Hematopoietic multipotent progenitor cell treated with erythropoietin and hydrocortisone succinate and interleukin-3 and kit ligand, for 17 days (in vitro differentiated cells): Measurements from ENCODE around the gene STAC2.
"Not testable (repeated sequence)": the region's sequence is repeated elsewhere in the genome, so short reads cannot be mapped to it uniquely, and the experiment has no call there.

Source experiments
- DNase-seq: peaks from one replicate; pipeline ENCODE4 v3.0.0-alpha.2; 2015; ENCODE audit warnings: low spot score

STAC2 gene

GRCh38 chr17:39225308-39225958 lies at the start of gene STAC2:
Gene STAC2, minus strand, starts transcription at chr17:39225945. Its CDS starts 443 bp downstream, at chr17:39225502.
- no peak for DNase-seq

DNA sequence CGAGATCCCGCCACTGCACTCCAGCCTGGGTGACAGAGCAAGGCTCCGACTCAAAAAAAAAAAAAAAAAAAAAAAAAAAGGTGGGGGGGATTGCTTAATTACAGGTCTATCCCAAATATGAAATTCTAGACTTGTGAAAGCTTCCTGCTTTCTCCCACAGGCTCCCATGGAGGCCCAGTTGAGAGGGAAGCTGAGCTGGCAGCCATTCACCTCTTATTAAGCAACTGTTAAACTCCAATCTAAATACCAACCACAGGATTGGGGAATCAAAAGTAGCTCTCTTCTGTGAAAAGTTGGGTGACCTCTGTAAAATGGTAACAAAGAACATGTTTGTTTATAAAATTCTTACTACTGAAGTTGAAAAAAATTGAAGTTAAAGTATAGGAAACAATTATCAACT lies 45.8 kb upstream of the STAC2 start:
- no peak for DNase-seq

DNA sequence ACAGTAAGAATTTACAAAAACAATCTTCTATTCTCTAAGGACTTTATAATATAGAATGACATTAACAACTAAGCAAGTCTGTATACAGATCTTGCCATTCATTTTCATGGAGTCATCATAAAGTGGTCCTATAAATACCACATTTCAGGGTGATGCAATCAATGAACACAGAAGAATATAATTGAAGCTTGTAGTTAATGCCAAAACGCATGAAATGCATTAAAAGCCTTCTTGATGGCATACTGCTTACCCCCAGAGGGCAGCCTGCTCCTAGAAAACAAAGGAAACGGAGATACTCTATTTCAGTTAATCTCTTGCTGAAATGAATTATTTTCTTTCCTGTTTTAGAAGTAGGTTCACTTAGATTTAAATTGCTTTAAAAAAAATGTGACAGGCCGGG lies 45.2 kb upstream of the STAC2 start:
- DNase-seq: no peak

GRCh38 chr17:39264119-39264518 lies 38.4 kb upstream of the STAC2 start:
- DNase-seq: no peak

- DNase-seq: no peak
Observed at GRCh38 chr17:39261286-39261685, 35.5 kb upstream of the STAC2 start.

GRCh38 chr17:39252788-39253460 lies 27.2 kb upstream of the STAC2 start:
- DNase-seq: no peak

DNA sequence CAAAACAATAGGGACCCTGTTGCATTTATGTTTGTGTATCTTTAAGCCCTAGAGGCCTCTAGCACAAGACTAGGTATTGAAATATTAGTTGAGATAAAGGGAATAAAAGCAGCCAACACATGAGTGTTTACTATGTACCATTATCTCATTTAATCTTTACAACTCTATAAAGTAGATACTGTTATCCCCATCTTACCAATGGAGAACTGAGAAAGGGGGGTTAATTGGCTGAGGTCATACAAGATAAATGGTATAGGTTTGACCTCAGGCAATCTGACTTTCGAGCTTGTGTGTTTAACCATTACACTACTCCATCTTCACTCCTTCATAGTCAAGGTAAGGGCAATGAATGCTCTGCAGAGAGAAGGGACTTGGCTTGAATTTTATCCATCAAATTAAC lies 26.3 kb upstream of the STAC2 start:
- DNase-seq: no peak

DNA sequence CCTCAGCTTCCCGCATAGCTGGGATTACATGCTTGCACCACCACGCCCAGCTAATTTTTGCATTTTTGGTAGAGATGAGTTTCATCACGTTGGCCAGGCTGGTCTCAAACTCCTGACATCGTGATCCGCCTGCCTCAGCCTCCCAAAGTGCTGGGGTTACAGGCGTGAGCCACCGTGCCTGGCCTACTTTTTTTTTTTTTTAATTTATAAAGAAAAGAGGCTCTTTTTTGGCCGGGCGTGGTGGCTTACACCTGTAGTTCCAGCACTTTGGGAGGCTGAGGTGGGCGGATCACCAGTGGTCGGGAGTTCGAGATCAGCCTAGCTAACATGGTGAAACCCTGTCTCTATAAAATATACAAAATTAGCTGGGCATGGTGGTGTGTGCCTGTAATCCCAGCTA lies 24.3 kb upstream of the STAC2 start:
- not testable (repeated sequence) for DNase-seq

GRCh38 chr17:39246274-39246673 lies 20.5 kb upstream of the STAC2 start:
- DNase-seq: no peak

DNA sequence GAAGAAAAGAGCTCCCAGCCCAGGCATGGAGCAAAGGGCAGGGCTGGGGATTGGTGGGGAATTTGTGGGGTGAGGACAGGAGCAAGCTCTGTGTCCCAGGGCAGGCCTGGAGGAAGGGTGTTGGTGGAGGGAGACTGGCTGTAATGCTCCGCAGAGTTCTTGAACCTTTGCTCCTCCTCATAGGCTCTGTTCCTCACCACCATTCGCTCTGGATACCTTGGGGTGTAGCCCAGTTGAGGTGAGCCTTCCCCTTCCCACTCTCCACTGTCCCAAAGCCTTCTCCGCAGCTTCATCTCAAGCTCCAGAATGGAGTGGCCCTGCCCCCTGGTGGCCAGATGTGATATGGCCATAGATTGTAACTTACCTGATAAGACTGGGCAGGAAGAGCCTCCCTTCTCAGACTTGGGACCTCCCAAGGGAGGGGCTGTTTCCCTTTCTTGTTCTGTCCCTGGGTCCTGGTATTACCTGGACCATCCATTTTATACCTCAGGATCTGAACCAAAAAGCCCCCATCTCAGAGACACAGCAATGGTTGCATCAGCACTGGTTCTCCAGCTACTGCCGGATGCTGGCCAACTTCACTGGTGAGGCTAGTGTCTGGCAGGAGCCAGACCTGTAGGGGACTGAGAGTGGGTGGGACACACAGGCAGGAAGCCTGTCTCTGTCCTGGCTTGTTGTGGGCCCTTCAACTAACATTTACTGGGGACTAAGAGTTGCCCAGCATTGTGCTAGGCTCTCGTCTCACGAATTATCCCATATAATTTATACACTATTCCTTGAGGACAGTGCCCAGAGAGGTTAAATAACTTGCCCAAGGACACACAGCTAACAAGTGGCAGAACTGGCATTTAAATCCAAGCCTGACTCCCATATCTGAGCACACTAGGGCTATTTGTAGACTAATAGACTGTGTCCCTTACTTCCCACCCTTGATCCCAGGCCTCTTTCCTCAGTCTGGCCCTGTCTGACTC lies 19.1 kb upstream of the STAC2 start:
- DNase-seq: peak; percentile 87

- DNase-seq: no peak
Observed at GRCh38 chr17:39244016-39244599, 18.4 kb upstream of the STAC2 start.

DNA sequence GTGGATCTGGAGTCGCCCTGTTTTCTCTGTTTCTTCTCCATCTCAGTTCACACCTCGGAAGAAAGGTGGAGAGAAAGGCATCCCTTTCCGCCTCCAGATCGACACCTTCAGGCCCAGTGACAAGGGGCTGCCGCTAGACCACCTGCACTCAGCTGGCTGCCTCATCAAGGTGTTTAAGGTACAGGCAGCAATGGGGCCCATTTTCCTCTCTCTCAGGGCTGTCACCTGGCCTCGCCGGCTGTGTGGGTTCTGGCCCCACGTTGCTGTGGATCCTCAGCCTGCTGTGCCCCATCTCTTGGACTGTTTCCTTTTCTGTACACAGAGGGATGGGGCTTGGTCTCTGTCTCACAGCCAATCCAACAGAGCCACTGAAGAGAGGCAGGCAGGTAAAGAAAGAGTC lies 17.4 kb upstream of the STAC2 start:
- DNase-seq: no peak

DNA sequence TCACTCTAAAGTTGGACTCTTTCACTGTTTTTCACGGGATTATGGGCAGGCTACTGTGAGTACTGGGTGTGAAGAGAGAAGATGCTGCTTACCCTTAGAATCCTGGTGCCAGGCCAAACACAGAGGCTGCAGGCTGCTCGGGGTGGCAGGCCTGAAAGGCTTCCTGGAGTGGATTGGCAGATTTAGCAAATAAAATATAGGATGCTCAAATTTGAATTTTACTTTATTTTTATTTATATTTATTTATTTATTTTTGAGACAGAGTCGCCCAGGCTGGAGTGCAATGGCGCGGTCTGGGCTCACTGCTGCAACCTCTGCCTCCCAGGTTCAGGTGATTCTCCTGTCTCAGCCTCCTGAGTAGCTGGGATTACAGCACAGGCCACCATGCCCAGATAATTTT lies 14.9 kb upstream of the STAC2 start:
- no peak for DNase-seq

- peak; percentile 17 for DNase-seq
Observed at GRCh38 chr17:39239640-39240314, 14.0 kb upstream of the STAC2 start.

DNA sequence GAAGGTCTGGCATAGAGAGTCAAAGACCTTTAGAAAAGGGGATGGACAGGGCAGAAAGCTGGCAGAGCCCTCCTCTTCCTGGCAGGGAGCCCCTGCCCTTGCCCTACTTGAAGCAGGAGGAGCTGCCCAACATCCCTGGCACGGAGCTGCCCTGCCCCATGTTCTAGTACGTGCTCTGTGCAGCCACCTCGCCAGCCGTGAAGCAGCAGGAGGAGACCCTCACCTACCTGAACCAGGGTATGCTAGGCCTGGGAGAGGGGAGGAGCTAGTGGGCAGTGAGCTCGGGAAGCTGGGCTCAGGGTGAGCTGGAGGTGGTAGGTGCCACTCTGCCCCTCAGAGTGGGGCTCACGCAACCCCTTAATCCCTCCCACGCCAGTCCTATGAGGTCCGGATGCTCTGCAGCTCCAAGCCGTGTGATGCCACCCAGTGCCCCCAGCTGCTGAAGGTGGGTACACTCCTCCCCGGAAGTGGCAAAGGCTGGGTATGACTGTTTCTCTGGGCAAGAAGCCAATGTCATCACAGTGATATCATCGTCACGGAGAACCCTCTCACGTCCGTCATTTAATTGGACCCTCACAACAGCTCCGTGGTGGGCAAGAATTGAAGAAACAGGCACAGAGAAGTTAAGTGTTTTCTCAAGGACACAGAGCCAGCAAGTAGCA lies 12.7 kb upstream of the STAC2 start:
- no peak for DNase-seq

DNA sequence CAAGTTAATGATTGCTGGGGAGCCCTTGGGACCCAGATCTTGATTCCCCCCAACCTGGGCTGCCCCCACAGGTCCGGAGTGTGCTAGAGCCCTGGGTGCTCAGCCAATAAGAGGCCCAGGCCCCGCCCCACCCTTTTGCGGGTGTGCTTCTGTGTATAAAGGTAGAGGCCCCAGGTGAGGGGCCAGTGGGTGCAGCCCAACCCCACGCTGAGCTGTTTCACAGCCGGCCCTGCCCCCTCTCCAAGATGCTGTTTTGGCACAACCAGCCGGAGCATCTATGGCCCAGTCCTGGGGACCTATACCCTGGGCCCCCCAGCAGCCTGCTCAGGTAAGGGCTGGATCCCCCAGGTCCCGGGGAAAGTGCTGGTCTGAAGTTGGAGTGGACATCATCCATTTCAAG lies 11.8 kb upstream of the STAC2 start:
- DNase-seq: no peak

GRCh38 chr17:39236981-39237441 lies 11.3 kb upstream of the STAC2 start:
- no peak for DNase-seq

- DNase-seq: no peak
Observed at GRCh38 chr17:39236450-39236927, 10.7 kb upstream of the STAC2 start.

DNA sequence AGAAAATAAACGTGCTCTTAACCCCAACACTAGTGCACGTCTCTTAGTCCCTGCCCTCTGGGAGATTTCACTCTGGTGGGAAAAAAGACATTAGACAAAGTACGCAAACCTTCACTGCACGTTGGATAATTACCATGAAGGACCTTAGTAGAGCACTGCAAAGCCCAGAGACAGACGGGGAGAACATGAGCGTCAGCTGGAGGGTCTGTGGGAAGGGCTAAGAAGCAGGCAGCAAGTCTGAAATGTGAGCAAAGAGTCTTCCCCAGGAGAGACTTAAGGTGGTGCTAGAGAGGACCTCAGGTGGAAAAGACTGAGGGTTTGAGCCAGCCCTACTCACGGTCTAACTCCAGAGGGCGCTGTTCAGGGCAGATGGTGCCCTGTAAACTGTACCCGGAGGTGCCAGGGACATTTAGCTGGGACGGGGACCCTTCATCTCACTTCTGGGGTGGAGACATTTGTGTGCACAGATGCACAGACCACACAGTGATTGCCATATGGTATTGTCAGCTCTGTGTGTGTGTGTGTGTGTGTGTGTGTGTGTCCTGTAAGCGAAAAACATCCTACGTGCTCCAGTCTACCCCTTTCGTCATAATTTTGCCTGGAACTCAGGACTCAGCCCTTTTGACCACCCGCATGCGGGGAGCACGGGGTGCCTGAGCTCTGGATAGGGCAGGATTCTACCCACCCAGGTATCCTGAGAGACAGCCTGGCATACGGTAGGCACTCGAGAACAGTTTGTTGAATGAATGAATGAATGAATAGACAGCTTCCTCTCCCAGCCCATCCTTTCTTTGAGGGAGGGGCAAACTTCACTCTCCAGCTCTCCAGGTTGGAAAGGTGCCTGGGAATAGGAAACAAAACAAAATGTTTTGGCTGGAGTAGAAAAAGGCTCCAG lies 10.1 kb upstream of the STAC2 start:
- DNase-seq: peak; percentile 38
